Middle frontal gyrus (tissue), 1 donor: ENCODE results near the gene RAB19.
"Not testable (repeated sequence)": the region's sequence is repeated elsewhere in the genome, so short reads cannot be mapped to it uniquely, and the experiment has no call there.

ENCODE experiments used
- DNase-seq: peaks from one replicate; pipeline ENCODE4 v3.0.0-alpha.2; 2015; ENCODE audit warnings: low spot score; ENCODE audit errors: extremely low spot score

The RAB19 gene

GRCh38 chr7:140400381-140400780 lies 3.5 kb upstream of the RAB19 start:
- DNase-seq: no peak

- no peak for DNase-seq
Observed at GRCh38 chr7:140402178-140402835, 1.6 kb upstream of the RAB19 start.

- DNase-seq: no peak
Observed at GRCh38 chr7:140404565-140405065, 757 bp downstream of the RAB19 start.

GRCh38 chr7:140415361-140415760 lies 11.5 kb downstream of the RAB19 start:
- DNase-seq: no peak

- not testable (repeated sequence) for DNase-seq
Observed at GRCh38 chr7:140415816-140416215, 12.0 kb downstream of the RAB19 start.

GRCh38 chr7:140416560-140416959 lies 12.7 kb downstream of the RAB19 start:
- DNase-seq: no peak

GRCh38 chr7:140417456-140418155 lies 13.7 kb downstream of the RAB19 start:
- no peak for DNase-seq

GRCh38 chr7:140418156-140418472 lies 14.3 kb downstream of the RAB19 start:
- DNase-seq: not testable (repeated sequence)

GRCh38 chr7:140418653-140419052 lies 14.8 kb downstream of the RAB19 start:
- no peak for DNase-seq

GRCh38 chr7:140421521-140421920 lies 17.7 kb downstream of the RAB19 start:
- no peak for DNase-seq

- no peak for DNase-seq
Observed at GRCh38 chr7:140423501-140423900, 19.6 kb downstream of the RAB19 start.

- DNase-seq: no peak
Observed at GRCh38 chr7:140425718-140426117, 21.9 kb downstream of the RAB19 start.

- no peak for DNase-seq
Observed at GRCh38 chr7:140426130-140426529, 22.3 kb downstream of the RAB19 start.

GRCh38 chr7:140433396-140433795 lies 29.5 kb downstream of the RAB19 start:
- DNase-seq: no peak

GRCh38 chr7:140435252-140435895 lies 31.5 kb downstream of the RAB19 start:
- DNase-seq: no peak

- DNase-seq: no peak
Observed at GRCh38 chr7:140439359-140439758, 35.5 kb downstream of the RAB19 start.

GRCh38 chr7:140440593-140440992 lies 36.7 kb downstream of the RAB19 start:
- DNase-seq: no peak

- no peak for DNase-seq
Observed at GRCh38 chr7:140441519-140441918, 37.7 kb downstream of the RAB19 start.

GRCh38 chr7:140446467-140446866 lies 42.6 kb downstream of the RAB19 start:
- DNase-seq: no peak

- DNase-seq: no peak
Observed at GRCh38 chr7:140447841-140448240, 44.0 kb downstream of the RAB19 start.

GRCh38 chr7:140448781-140449480 lies 45.1 kb downstream of the RAB19 start:
- no peak for DNase-seq

GRCh38 chr7:140451716-140452115 lies 47.9 kb downstream of the RAB19 start:
- no peak for DNase-seq
